PC-3 (cell line): ENCODE measurements around the gene MRPL20. TPM values are rescaled to one million over a fixed set of nuclear protein-coding genes. Genes with fewer than 3 reads are reported as not detected.

Experiments
- ATAC-seq: fragments of 200-7000 bp; cut with Tn5 transposase; 2 replicates; pipeline ENCODE4 v1.9.1; 2020; ENCODE audit warnings: mild to moderate bottlenecking, moderate library complexity
- BruUV-seq: library from RNA; stranded (reverse); fragments of 400-500 nt; replicated peaks from 2 replicates; lab custom pipeline; 2021; lab: Mats Ljungman, UMichigan
- CTCF ChIA-PET: fragments of 300-600 bp; sonication (Branson Sonifier 250); formaldehyde crosslinking; loops from one replicate; lab custom pipeline; 2022; ENCODE audit warnings: antibody characterized with exemption; lab: Charles Lee
- POLR2A ChIA-PET: fragments of 300-600 bp; sonication (Branson Sonifier 250); formaldehyde crosslinking; loops from one replicate; lab custom pipeline; 2022; ENCODE audit warnings: antibody characterized with exemption; ENCODE audit not compliant: unreplicated experiment; lab: Charles Lee
- DNase-seq: peaks from one replicate; pipeline ENCODE4 v3.0.0-alpha.2; 2015
- H2AFZ ChIP-seq: fragments of 300-600 bp; sonication (generic); 2 replicates; pipeline ENCODE4 v1.6.0; 2016; ENCODE audit warnings: antibody characterized with exemption, low read length
- H3F3A ChIP-seq: fragments of 300-600 bp; sonication (generic); one replicate; pipeline ENCODE4 v1.6.0; 2017; ENCODE audit warnings: antibody characterized with exemption, low read length, control low read depth, mild to moderate bottlenecking; ENCODE audit not compliant: unreplicated experiment
- H3K27ac ChIP-seq: fragments of 300-600 bp; sonication (generic); 2 replicates; pipeline ENCODE4 v1.5.1; 2016; ENCODE audit warnings: mild to moderate bottlenecking, low read length
- H3K27me3 ChIP-seq: fragments of 300-600 bp; sonication (generic); 2 replicates; pipeline ENCODE4 v1.6.1; 2016; ENCODE audit warnings: low read length, mixed read lengths
- H3K36me3 ChIP-seq: fragments of 300-600 bp; sonication (generic); 2 replicates; pipeline ENCODE4 v1.6.1; 2016; ENCODE audit warnings: low read depth, mixed run types, low read length, mixed read lengths
- H3K4me1 ChIP-seq: fragments of 300-600 bp; sonication (generic); 2 replicates; pipeline ENCODE4 v1.5.1; 2016; ENCODE audit warnings: low read length; ENCODE audit not compliant: insufficient read depth
- H3K4me2 ChIP-seq: fragments of 300-600 bp; sonication (generic); 2 replicates; pipeline ENCODE4 v1.6.0; 2016; ENCODE audit warnings: low read length
- H3K4me3 ChIP-seq: fragments of 300-600 bp; sonication (generic); 2 replicates; pipeline ENCODE4 v1.5.1; 2016; ENCODE audit warnings: mild to moderate bottlenecking, low read length, mixed read lengths
- H3K79me2 ChIP-seq: fragments of 300-600 bp; sonication (generic); 2 replicates; pipeline ENCODE4 v1.6.1; 2017; ENCODE audit warnings: low read length, mixed read lengths
- H3K9ac ChIP-seq: fragments of 300-600 bp; sonication (generic); 2 replicates; pipeline ENCODE4 v1.6.0; 2016; ENCODE audit warnings: mild to moderate bottlenecking, low read length
- H3K9me2 ChIP-seq: fragments of 300-600 bp; sonication (generic); replicated peaks from 2 replicates; pipeline ENCODE4 v1.6.1; 2016; ENCODE audit warnings: mixed run types, low read length, mixed read lengths
- H3K9me3 ChIP-seq: fragments of 300-600 bp; sonication (generic); 2 replicates; pipeline ENCODE4 v1.6.1; 2016; ENCODE audit warnings: low read length, mixed read lengths
- H4K20me1 ChIP-seq: fragments of 300-600 bp; sonication (generic); 2 replicates; pipeline ENCODE4 v1.6.1; 2016; ENCODE audit warnings: low read length, mixed read lengths
- EZH2 ChIP-seq: fragments of 300-600 bp; sonication (generic); IDR thresholded peaks from one replicate; pipeline ENCODE4 v1.6.1; 2017; ENCODE audit warnings: antibody characterized with exemption, mild to moderate bottlenecking, low read length; ENCODE audit not compliant: unreplicated experiment
- EZH2phosphoT487 ChIP-seq: fragments of 300-600 bp; sonication (generic); IDR thresholded peaks from 2 replicates; pipeline ENCODE4 v1.6.1; 2018; ENCODE audit warnings: mild to moderate bottlenecking, antibody characterized with exemption, low read length, borderline replicate concordance
- intact Hi-C: fragments of 100-400 bp; cut with micrococcal nuclease; formaldehyde crosslinking; loops from 2 replicates; pipeline ENCODE4 v1.9.0; 2023
- total RNA-seq: library from RNA; depleted of rRNA; stranded (reverse); fragments of >200 nt; gene quantifications from 2 replicates; pipeline ENCODE4 v1.2.3, GENCODE V29; 2014
- TF ChIP-seq, protein P1 (sequence below): fragments of 300-600 bp; sonication (generic); conservative IDR thresholded peaks from 2 replicates; pipeline ENCODE4 v1.5.1; 2017; ENCODE audit warnings: antibody characterized with exemption, low read depth, mild to moderate bottlenecking, low read length

Gene MRPL20
- total RNA-seq, 1 experiment from 2014 or later = 506 TPM

DNA sequence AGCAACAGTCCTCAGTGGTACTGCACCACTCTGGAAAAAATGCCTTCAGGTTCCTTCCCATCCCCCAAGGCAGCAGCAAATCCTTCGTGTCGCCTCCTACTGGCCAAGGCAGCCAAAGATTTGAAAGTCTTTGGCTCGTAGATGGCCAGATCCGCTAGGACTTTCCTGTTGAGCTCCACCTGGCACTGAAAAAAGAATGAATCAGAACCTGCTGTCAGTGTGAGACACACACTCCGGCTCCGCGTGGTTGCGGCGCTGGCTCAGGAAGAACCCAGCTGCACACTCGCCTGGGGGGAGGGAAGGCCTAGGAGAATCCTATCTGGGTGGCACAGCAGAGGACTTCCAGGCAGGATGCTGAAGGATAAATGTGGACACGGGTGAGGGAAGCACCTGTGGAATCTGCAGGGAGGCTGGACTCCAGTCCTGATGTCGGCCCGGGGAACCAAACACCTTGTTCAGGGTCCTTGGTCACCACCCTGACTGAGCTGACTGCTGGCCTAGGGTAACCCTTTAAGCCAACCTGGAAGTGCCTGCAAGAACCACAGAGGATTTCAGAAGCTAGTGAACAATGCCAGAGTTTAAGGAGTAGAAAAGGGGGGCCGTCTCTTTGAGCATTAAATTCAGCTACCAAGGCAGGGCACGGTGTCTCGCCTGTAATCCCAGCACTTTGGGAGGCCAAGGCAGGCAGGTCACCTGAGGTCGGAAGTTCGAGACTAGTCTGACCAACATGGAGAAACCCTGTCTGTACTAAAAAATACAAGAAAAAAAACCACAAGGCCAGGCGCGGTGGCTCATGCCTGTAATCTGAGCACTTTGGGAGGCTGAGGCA, 4.8 kb downstream of the MRPL20 start:
- H3K4me3 ChIP-seq = no peak overlapping the region
- H3F3A ChIP-seq = peaks cover 4% of the 10 kb centered on the region
- no peaks in the 10 kb centered on the region for H3K27me3 ChIP-seq
- ATAC-seq (peak; percentile 37), DNase-seq (peak; percentile 95)
- ChIA-PET CTCF (interaction anchor here (0.6 to 1.0 kb wide), 6 partner anchors 18 to 102 kb away, joined by 3 to 11 read pairs (median 4); partner anchors contain the start of gene AURKAIP1), POLR2A (interaction anchor here (0.6 kb wide), 2 partner anchors 27 kb away, joined by 3 read pairs; partner anchors contain the start of gene AURKAIP1)
- intact Hi-C loops = no loop called here
- no peak overlapping the region for H3K9ac ChIP-seq
- peak overlapping the region; percentile 11 for H3K27ac ChIP-seq
- H3K36me3 ChIP-seq = peaks cover 43% of the 10 kb centered on the region
- TF ChIP-seq EZH2phosphoT487 = no peak
- TF ChIP-seq, protein P1, sequence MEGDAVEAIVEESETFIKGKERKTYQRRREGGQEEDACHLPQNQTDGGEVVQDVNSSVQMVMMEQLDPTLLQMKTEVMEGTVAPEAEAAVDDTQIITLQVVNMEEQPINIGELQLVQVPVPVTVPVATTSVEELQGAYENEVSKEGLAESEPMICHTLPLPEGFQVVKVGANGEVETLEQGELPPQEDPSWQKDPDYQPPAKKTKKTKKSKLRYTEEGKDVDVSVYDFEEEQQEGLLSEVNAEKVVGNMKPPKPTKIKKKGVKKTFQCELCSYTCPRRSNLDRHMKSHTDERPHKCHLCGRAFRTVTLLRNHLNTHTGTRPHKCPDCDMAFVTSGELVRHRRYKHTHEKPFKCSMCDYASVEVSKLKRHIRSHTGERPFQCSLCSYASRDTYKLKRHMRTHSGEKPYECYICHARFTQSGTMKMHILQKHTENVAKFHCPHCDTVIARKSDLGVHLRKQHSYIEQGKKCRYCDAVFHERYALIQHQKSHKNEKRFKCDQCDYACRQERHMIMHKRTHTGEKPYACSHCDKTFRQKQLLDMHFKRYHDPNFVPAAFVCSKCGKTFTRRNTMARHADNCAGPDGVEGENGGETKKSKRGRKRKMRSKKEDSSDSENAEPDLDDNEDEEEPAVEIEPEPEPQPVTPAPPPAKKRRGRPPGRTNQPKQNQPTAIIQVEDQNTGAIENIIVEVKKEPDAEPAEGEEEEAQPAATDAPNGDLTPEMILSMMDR = peak; percentile 97
- no peak for TF ChIP-seq EZH2
- H3K4me2 ChIP-seq = peak overlapping the region; percentile 92; the same call in 1 of the 2 replicates
- BruUV-seq = no TSS peak
- peaks cover 82% of the 10 kb centered on the region for H3K79me2 ChIP-seq
- H3K9me2 ChIP-seq = no peaks in the 10 kb centered on the region
- H2AFZ ChIP-seq = no peak overlapping the region
- peaks cover 38% of the 10 kb centered on the region for H3K4me1 ChIP-seq
- no peaks in the 10 kb centered on the region for H4K20me1 ChIP-seq
- H3K9me3 ChIP-seq = no peaks in the 10 kb centered on the region

DNA sequence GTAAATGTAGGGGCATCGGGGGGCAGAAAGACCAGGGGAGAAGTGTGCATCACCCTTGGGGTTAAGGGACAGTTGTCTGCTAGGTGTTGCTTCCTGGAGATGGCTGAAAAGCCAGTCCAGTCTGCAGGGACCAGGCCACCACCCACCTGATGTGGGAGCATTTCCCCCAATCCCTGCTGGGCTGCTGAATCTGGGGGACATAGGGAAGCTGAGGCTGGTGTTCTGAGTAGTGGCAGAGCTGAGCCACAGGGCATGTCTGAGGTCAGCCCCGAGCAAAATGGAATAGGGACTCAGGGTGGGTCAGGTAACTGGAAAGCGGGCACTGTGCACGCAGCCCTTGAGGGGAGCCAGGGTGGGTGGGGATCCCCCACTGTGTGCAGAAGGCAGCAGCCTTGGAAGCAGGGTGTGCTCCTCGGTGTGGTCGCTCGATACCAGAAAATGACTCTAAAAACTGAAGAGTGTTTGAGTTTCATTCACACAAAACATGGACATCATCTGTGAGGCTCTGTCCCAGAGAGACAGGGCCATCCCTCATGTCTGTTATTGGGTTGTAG, 5.6 kb downstream of the MRPL20 start:
- no peak overlapping the region for H2AFZ ChIP-seq
- no peak overlapping the region for H3K9ac ChIP-seq
- DNase-seq (no peak), ATAC-seq (no peak)
- POLR2A ChIA-PET = interaction anchor here (0.6 kb wide), 1 partner anchor 26 kb away, joined by 3 read pairs; the partner anchor contains the start of gene AURKAIP1
- H3K9me2 ChIP-seq = no peaks in the 10 kb centered on the region
- peaks cover 41% of the 10 kb centered on the region for H3K4me1 ChIP-seq
- TF ChIP-seq, protein P1 = no peak
- TF ChIP-seq EZH2 (no peak), EZH2phosphoT487 (no peak)
- no peaks in the 10 kb centered on the region for H3K9me3 ChIP-seq
- H3F3A ChIP-seq = peaks cover 4% of the 10 kb centered on the region
- H3K4me3 ChIP-seq = peak overlapping the region; percentile 94; the same call in 1 of the 2 replicates
- CTCF ChIA-PET = interaction anchor here (1.0 kb wide), 2 partner anchors 39 to 53 kb away, joined by 4 to 11 read pairs; no protein-coding TSS in a partner anchor
- H3K27ac ChIP-seq = no peak overlapping the region
- intact Hi-C loops = no loop called here
- peaks cover 47% of the 10 kb centered on the region for H3K36me3 ChIP-seq
- no TSS peak for BruUV-seq
- no peaks in the 10 kb centered on the region for H4K20me1 ChIP-seq
- H3K4me2 ChIP-seq = peak overlapping the region; percentile 92
- H3K27me3 ChIP-seq = no peaks in the 10 kb centered on the region
- peaks cover 82% of the 10 kb centered on the region for H3K79me2 ChIP-seq
